H9 (cell line): ENCODE measurements around the gene ARHGAP25. TPM values are rescaled to one million over a fixed set of nuclear protein-coding genes. Genes with fewer than 3 reads are reported as not detected.

Experiments
- DNase-seq: peaks from one replicate; pipeline ENCODE4 v3.0.0-alpha.2; 2017
- H2AFZ ChIP-seq: one replicate; pipeline ENCODE4 v1.6.1; 2013; ENCODE audit warnings: mild to moderate bottlenecking, low read length, control low read depth, moderate library complexity
- H2AK5ac ChIP-seq: 2 replicates; pipeline ENCODE4 v1.6.1; 2013; ENCODE audit warnings: low read length, control low read depth, mixed read lengths; ENCODE audit not compliant: insufficient read length
- H2BK120ac ChIP-seq: one replicate; pipeline ENCODE4 v1.6.1; 2013; ENCODE audit warnings: low read depth, mild to moderate bottlenecking, low read length, control low read depth, inconsistent platforms; ENCODE audit not compliant: poor library complexity, severe bottlenecking
- H2BK12ac ChIP-seq: 2 replicates; pipeline ENCODE4 v1.6.1; 2013; ENCODE audit warnings: low read length, control low read depth, mixed read lengths, low read depth; ENCODE audit not compliant: insufficient read length
- H2BK15ac ChIP-seq: 2 replicates; pipeline ENCODE4 v1.6.1; 2013; ENCODE audit warnings: low read depth, low read length, control low read depth
- H2BK20ac ChIP-seq: one replicate; pipeline ENCODE4 v1.6.1; 2013; ENCODE audit warnings: low read depth, mild to moderate bottlenecking, low read length, control low read depth, inconsistent platforms; ENCODE audit not compliant: poor library complexity, severe bottlenecking
- H2BK5ac ChIP-seq: 2 replicates; pipeline ENCODE4 v1.6.1; 2013; ENCODE audit warnings: low read length, control low read depth, mixed read lengths; ENCODE audit not compliant: insufficient read length
- H3K14ac ChIP-seq: 2 replicates; pipeline ENCODE4 v1.6.1; 2013; ENCODE audit warnings: low read length, control low read depth; ENCODE audit not compliant: insufficient read depth
- H3K18ac ChIP-seq: 2 replicates; pipeline ENCODE4 v1.6.1; 2013; ENCODE audit warnings: low read depth, mild to moderate bottlenecking, mixed read lengths, low read length, control low read depth; ENCODE audit not compliant: insufficient read length
- H3K23ac ChIP-seq: 2 replicates; pipeline ENCODE4 v1.6.1; 2013; ENCODE audit warnings: low read length, control low read depth, mixed read lengths, low read depth; ENCODE audit not compliant: insufficient read length
- H3K23me2 ChIP-seq: 2 replicates; pipeline ENCODE4 v1.6.1; 2013; ENCODE audit warnings: low read depth, mild to moderate bottlenecking, mixed read lengths, low read length, control low read depth; ENCODE audit not compliant: insufficient read length, poor library complexity, severe bottlenecking
- H3K27ac ChIP-seq: 2 replicates; pipeline ENCODE4 v1.5.1; 2013; ENCODE audit warnings: low read length, control low read depth, mixed read lengths, low read depth; ENCODE audit not compliant: insufficient read length
- H3K27me3 ChIP-seq: 2 replicates; pipeline ENCODE4 v1.6.1; 2013; ENCODE audit warnings: low read length, control low read depth, inconsistent platforms; ENCODE audit not compliant: insufficient read depth
- H3K4ac ChIP-seq: 2 replicates; pipeline ENCODE4 v1.6.1; 2013; ENCODE audit warnings: low read depth, mild to moderate bottlenecking, control low read depth, inconsistent platforms, low read length, moderate library complexity
- H3K4me1 ChIP-seq: 2 replicates; pipeline ENCODE4 v1.6.1; 2013; ENCODE audit warnings: low read length, control low read depth, inconsistent platforms; ENCODE audit not compliant: insufficient read depth
- H3K4me2 ChIP-seq: 2 replicates; pipeline ENCODE4 v1.6.1; 2013; ENCODE audit warnings: low read length, control low read depth, mixed read lengths; ENCODE audit not compliant: insufficient read length, insufficient read depth
- H3K56ac ChIP-seq: 2 replicates; pipeline ENCODE4 v1.6.1; 2013; ENCODE audit warnings: low read depth, mild to moderate bottlenecking, mixed read lengths, low read length, control low read depth; ENCODE audit not compliant: insufficient read length
- H3K79me1 ChIP-seq: 2 replicates; pipeline ENCODE4 v1.6.1; 2013; ENCODE audit warnings: low read depth, mild to moderate bottlenecking, moderate library complexity, low read length, control low read depth, inconsistent platforms; ENCODE audit not compliant: insufficient read depth, poor library complexity, severe bottlenecking
- H3K79me2 ChIP-seq: 2 replicates; pipeline ENCODE4 v1.6.1; 2013; ENCODE audit warnings: low read length, control low read depth, inconsistent platforms; ENCODE audit not compliant: insufficient read depth
- H3K9ac ChIP-seq: 2 replicates; pipeline ENCODE4 v1.6.1; 2013; ENCODE audit warnings: low read length, control low read depth, mixed read lengths; ENCODE audit not compliant: insufficient read length; ENCODE audit errors: extremely low read depth
- H3K9me3 ChIP-seq: one replicate; pipeline ENCODE4 v1.6.1; 2013; ENCODE audit warnings: low read depth, low read length, inconsistent platforms; ENCODE audit not compliant: control insufficient read depth
- H3T11ph ChIP-seq: one replicate; pipeline ENCODE4 v1.6.1; 2013; ENCODE audit warnings: mild to moderate bottlenecking, low read length, control low read depth, inconsistent platforms
- H4K20me1 ChIP-seq: one replicate; pipeline ENCODE4 v1.6.1; 2013; ENCODE audit not compliant: control insufficient read depth, insufficient read length, insufficient read depth
- H4K5ac ChIP-seq: 2 replicates; pipeline ENCODE4 v1.6.1; 2013; ENCODE audit warnings: low read depth, mild to moderate bottlenecking, mixed read lengths, low read length, control low read depth; ENCODE audit not compliant: insufficient read length
- H4K8ac ChIP-seq: replicated peaks from 2 replicates; pipeline ENCODE4 v1.6.1; 2013; ENCODE audit warnings: low read length, control low read depth, mixed read lengths, low read depth; ENCODE audit not compliant: insufficient read length
- H4K91ac ChIP-seq: 2 replicates; pipeline ENCODE4 v1.6.1; 2013; ENCODE audit warnings: low read depth, mild to moderate bottlenecking, moderate library complexity, mixed read lengths, low read length, control low read depth; ENCODE audit not compliant: insufficient read length
- H3K27ac Mint-ChIP-seq, 3 experiments: 2 replicates in 2 of 3; 3 replicates in 1 of 3; pipeline ENCODE4 v1.8.0; 2020 to 2021; ENCODE audit warnings: mixed read lengths in 3 of 3, mild to moderate bottlenecking in 1 of 3, moderate library complexity in 1 of 3
- H3K27me3 Mint-ChIP-seq: 2 replicates; pipeline ENCODE4 v1.8.0; 2021; ENCODE audit warnings: low read depth, mild to moderate bottlenecking, moderate library complexity, mixed read lengths
- H3K36me3 Mint-ChIP-seq, 3 experiments: 2 replicates in 2 of 3; 3 replicates in 1 of 3; pipeline ENCODE4 v1.8.0; 2020 to 2021; ENCODE audit warnings: low read depth in 3 of 3, mixed read lengths in 3 of 3; ENCODE audit not compliant: insufficient read depth in 1 of 3
- H3K4me1 Mint-ChIP-seq, 2 experiments: 2 replicates each; pipeline ENCODE4 v1.8.0; 2020; ENCODE audit warnings: mixed read lengths in 2 of 2
- H3K4me3 Mint-ChIP-seq, 2 experiments: 2 replicates in 1 of 2; 3 replicates in 1 of 2; pipeline ENCODE4 v1.8.0; 2020 to 2021; ENCODE audit warnings: mild to moderate bottlenecking in 2 of 2, mixed read lengths in 2 of 2, moderate library complexity in 1 of 2
- H3K9me3 Mint-ChIP-seq, 2 experiments: 2 replicates in 1 of 2; 3 replicates in 1 of 2; pipeline ENCODE4 v1.8.0; 2020; ENCODE audit warnings: mild to moderate bottlenecking in 2 of 2, mixed read lengths in 2 of 2, moderate library complexity in 1 of 2
- WGBS: extraction: QIAGEN DNeasy Blood & Tissue Kit; methylation state at CpG from one replicate; pipeline ENCODE4 v1.1.7; 2013; ENCODE audit warnings: missing lambda C conversion rate, low lambda C conversion rate, mixed read lengths; ENCODE audit not compliant: insufficient read length; ENCODE audit errors: extremely low coverage; 5-methylcytosine and 5-hydroxymethylcytosine counted together
- total RNA-seq: library from RNA; stranded (reverse); gene quantifications from 2 replicates; pipeline ENCODE4 v1.2.1, GENCODE V29; 2021
- TF ChIP-seq, protein P1 (sequence below): fragments of 200-600 bp; sonication (generic); conservative IDR thresholded peaks from 3 replicates; pipeline ENCODE4 v1.8.0; 2021; ENCODE audit warnings: antibody characterized with exemption, mild to moderate bottlenecking

ARHGAP25 gene
- total RNA-seq, 1 experiment from 2014 or later, result 1.3 TPM

- Histone ChIP-seq H4K20me1 (no peaks in the 10 kb centered on the region), H3K79me1 (no peaks in the 10 kb centered on the region), H3T11ph (no peak overlapping the region), H4K8ac (no peak overlapping the region), H3K27ac (no peak overlapping the region), H3K56ac (no peak overlapping the region), H3K14ac (no peak overlapping the region), H4K91ac (no peak overlapping the region), H2AFZ (no peak overlapping the region), H3K27me3 (no peaks in the 10 kb centered on the region), H3K18ac (no peak overlapping the region), H2BK20ac (no peak overlapping the region), H2BK15ac (no peak overlapping the region), H3K9ac (no peak overlapping the region), H2BK120ac (no peak overlapping the region), H3K4me2 (no peak overlapping the region), H2BK12ac (no peak overlapping the region), H2BK5ac (no peak overlapping the region), H3K9me3 (no peaks in the 10 kb centered on the region), H3K4ac (no peak overlapping the region), H4K5ac (no peak overlapping the region), H3K23ac (no peak overlapping the region), H3K4me1 (no peaks in the 10 kb centered on the region), H3K79me2 (no peaks in the 10 kb centered on the region), H3K23me2 (no peaks in the 10 kb centered on the region), H2AK5ac (no peak overlapping the region)
- DNase-seq, result no peak
- no CpG with 5 or more reads among the region's 3 CpGs for WGBS
- Mint-ChIP-seq H3K27me3 (no peaks in the 10 kb centered on the region), H3K4me3 (no peak overlapping the region), H3K9me3 (no peaks in the 10 kb centered on the region), H3K36me3 (no peaks in the 10 kb centered on the region), H3K4me1 (peaks cover 7 to 11% of the 10 kb centered on the region in 2 experiments), H3K27ac (no peak overlapping the region)
- TF ChIP-seq, protein P1, sequence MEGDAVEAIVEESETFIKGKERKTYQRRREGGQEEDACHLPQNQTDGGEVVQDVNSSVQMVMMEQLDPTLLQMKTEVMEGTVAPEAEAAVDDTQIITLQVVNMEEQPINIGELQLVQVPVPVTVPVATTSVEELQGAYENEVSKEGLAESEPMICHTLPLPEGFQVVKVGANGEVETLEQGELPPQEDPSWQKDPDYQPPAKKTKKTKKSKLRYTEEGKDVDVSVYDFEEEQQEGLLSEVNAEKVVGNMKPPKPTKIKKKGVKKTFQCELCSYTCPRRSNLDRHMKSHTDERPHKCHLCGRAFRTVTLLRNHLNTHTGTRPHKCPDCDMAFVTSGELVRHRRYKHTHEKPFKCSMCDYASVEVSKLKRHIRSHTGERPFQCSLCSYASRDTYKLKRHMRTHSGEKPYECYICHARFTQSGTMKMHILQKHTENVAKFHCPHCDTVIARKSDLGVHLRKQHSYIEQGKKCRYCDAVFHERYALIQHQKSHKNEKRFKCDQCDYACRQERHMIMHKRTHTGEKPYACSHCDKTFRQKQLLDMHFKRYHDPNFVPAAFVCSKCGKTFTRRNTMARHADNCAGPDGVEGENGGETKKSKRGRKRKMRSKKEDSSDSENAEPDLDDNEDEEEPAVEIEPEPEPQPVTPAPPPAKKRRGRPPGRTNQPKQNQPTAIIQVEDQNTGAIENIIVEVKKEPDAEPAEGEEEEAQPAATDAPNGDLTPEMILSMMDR, result no peak
Observed at GRCh38 chr2:68831686-68832232, 97.1 kb downstream of the ARHGAP25 start.
